Endothelial cell (in vitro differentiated cells): ENCODE results near the gene PPIL4. TPM values are rescaled to one million over a fixed set of nuclear protein-coding genes. Genes with fewer than 3 reads are reported as not detected.

Experiments
- DNase-seq: peaks from one replicate; pipeline ENCODE4 v3.0.0; 2021; ENCODE audit warnings: low spot score
- H3K27ac Mint-ChIP-seq: one replicate; pipeline ENCODE4 v1.8.0; 2021; ENCODE audit warnings: mixed read lengths, inconsistent platforms; ENCODE audit not compliant: unreplicated experiment
- H3K27me3 Mint-ChIP-seq: one replicate; pipeline ENCODE4 v1.8.0; 2021; ENCODE audit warnings: mild to moderate bottlenecking, moderate library complexity, mixed read lengths, inconsistent platforms; ENCODE audit not compliant: unreplicated experiment
- H3K36me3 Mint-ChIP-seq: one replicate; pipeline ENCODE4 v1.8.0; 2021; ENCODE audit warnings: mild to moderate bottlenecking, low read depth, mixed read lengths, inconsistent platforms; ENCODE audit not compliant: unreplicated experiment
- H3K4me1 Mint-ChIP-seq: one replicate; pipeline ENCODE4 v1.8.0; 2021; ENCODE audit warnings: mild to moderate bottlenecking, mixed read lengths, inconsistent platforms; ENCODE audit not compliant: unreplicated experiment
- H3K4me3 Mint-ChIP-seq: one replicate; pipeline ENCODE4 v1.8.0; 2021; ENCODE audit warnings: mild to moderate bottlenecking, mixed read lengths, inconsistent platforms; ENCODE audit not compliant: unreplicated experiment
- H3K9me3 Mint-ChIP-seq: one replicate; pipeline ENCODE4 v1.8.0; 2021; ENCODE audit warnings: mixed read lengths, inconsistent platforms; ENCODE audit not compliant: unreplicated experiment
- total RNA-seq: library from RNA; stranded (reverse); fragmentation: NEBNext Ultra II Directional; extraction: Animal tissue kit (Norgen Biotek cat#: 25700); gene quantifications from one replicate; pipeline ENCODE4 v1.2.1, GENCODE V29; 2021; ENCODE audit not compliant: unreplicated experiment
- TF ChIP-seq, protein P1 (sequence below): fragments of 200-600 bp; sonication (generic); IDR thresholded peaks from one replicate; pipeline ENCODE4 v1.5.0; 2021; ENCODE audit warnings: antibody characterized with exemption; ENCODE audit not compliant: unreplicated experiment

The PPIL4 gene
- total RNA-seq, 1 donor from 2014 or later: 25.5 TPM

DNA sequence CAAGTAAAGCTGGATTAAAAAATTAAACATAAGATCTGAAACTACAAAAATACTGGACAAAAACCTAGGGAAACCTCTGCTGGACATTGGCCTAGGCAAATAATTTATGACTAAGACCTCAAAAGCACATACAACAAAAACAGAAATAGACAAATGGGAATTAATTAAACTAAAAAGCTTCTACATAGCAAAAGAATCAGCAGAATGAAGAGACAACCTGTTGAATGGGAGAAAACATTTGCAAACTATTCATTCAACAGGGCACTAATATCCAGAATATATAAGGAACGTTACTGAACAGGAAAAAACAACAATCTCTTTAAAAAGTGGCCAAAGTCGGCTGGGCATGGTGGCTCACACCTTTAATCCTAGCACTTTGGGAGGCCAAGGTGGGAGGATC, 13.5 kb upstream of the PPIL4 start:
- no peak for DNase-seq
- H3K27me3 Mint-ChIP-seq: no peaks in the 10 kb centered on the region
- no peaks in the 10 kb centered on the region for H3K36me3 Mint-ChIP-seq
- TF ChIP-seq, protein P1, sequence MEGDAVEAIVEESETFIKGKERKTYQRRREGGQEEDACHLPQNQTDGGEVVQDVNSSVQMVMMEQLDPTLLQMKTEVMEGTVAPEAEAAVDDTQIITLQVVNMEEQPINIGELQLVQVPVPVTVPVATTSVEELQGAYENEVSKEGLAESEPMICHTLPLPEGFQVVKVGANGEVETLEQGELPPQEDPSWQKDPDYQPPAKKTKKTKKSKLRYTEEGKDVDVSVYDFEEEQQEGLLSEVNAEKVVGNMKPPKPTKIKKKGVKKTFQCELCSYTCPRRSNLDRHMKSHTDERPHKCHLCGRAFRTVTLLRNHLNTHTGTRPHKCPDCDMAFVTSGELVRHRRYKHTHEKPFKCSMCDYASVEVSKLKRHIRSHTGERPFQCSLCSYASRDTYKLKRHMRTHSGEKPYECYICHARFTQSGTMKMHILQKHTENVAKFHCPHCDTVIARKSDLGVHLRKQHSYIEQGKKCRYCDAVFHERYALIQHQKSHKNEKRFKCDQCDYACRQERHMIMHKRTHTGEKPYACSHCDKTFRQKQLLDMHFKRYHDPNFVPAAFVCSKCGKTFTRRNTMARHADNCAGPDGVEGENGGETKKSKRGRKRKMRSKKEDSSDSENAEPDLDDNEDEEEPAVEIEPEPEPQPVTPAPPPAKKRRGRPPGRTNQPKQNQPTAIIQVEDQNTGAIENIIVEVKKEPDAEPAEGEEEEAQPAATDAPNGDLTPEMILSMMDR: no peak
- no peak overlapping the region for H3K27ac Mint-ChIP-seq
- no peaks in the 10 kb centered on the region for H3K9me3 Mint-ChIP-seq
- H3K4me1 Mint-ChIP-seq: no peaks in the 10 kb centered on the region
- no peak overlapping the region for H3K4me3 Mint-ChIP-seq

DNA sequence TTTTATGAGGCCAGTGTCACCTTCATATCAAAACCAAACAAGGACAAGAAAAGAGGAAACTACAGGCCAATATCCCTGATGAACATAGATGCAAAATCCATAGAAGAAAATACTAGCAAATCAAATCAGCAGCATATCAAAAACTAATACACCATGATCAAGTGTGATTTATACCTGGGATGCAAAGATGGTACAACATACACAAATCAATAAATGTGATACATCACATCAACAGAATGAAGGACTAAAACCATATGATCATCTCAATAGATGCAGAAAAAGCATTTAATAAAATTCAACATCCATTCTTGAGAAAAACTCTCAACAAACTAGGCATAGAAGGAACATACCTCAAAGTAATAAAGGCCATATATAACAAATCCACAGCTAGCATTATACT, 12.2 kb upstream of the PPIL4 start:
- Mint-ChIP-seq H3K36me3 (no peaks in the 10 kb centered on the region), H3K27me3 (no peaks in the 10 kb centered on the region), H3K4me3 (no peak overlapping the region), H3K9me3 (no peaks in the 10 kb centered on the region), H3K27ac (no peak overlapping the region), H3K4me1 (no peaks in the 10 kb centered on the region)
- DNase-seq: no peak
- TF ChIP-seq, protein P1: no peak

- no peak overlapping the region for H3K27ac Mint-ChIP-seq
- H3K27me3 Mint-ChIP-seq: peaks cover 5% of the 10 kb centered on the region
- no peak for DNase-seq
These were observed 6.1 kb upstream of the PPIL4 start for GRCh38 chr6:149551920-149552319.

GRCh38 chr6:149545258-149545753, 537 bp downstream of the PPIL4 start:
- DNase-seq: peak; percentile 44
- peaks cover 4% of the 10 kb centered on the region for H3K36me3 Mint-ChIP-seq
- H3K27me3 Mint-ChIP-seq: peaks cover 19% of the 10 kb centered on the region
- H3K4me1 Mint-ChIP-seq: peaks cover 19% of the 10 kb centered on the region
- no peaks in the 10 kb centered on the region for H3K9me3 Mint-ChIP-seq
- TF ChIP-seq, protein P1: no peak
- peak overlapping the region; percentile 100 for H3K4me3 Mint-ChIP-seq
- H3K27ac Mint-ChIP-seq: peak overlapping the region; percentile 100

More at GRCh38 chr6:149551920-149552319, 6.1 kb upstream of the PPIL4 start:
- peaks cover 5% of the 10 kb centered on the region for H3K4me1 Mint-ChIP-seq
- H3K9me3 Mint-ChIP-seq: no peaks in the 10 kb centered on the region
- TF ChIP-seq, protein P1: no peak
- H3K36me3 Mint-ChIP-seq: no peaks in the 10 kb centered on the region
- H3K4me3 Mint-ChIP-seq: no peak overlapping the region

DNA sequence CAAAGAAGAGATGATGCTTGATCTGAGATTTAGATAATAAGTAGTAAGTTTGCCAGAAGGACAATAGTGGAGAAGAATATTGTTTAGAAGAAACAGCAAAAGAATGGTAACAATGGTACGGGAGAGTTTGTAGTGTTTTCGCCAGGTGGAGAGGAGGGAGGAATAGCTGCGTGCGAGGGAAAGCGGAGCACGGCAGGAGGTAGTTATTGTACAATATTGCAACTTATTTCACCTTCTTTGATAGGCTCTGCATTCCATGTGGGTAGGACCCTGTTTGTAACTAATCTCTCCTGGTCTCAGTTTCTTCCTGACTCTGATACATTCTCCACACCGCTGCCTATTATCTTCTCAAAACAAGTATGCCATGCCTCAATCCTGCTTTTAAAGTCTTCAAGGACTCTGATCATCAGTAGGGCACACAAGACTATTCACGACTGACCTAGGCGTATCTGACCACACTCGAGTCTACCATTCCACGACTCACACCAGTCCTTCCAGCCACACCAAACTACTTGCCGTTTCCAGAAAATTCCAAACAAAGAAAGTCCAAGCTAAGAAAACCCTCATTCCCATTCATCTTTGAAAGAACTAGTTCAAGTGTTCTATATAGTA, 1.1 kb downstream of the PPIL4 start:
- TF ChIP-seq, protein P1: no peak
- peaks cover 19% of the 10 kb centered on the region for H3K4me1 Mint-ChIP-seq
- no peak for DNase-seq

More for the DNA sequence above, 1.1 kb downstream of the PPIL4 start:
- peaks cover 17% of the 10 kb centered on the region for H3K27me3 Mint-ChIP-seq
- H3K27ac Mint-ChIP-seq: peak overlapping the region; percentile 100
- H3K36me3 Mint-ChIP-seq: peaks cover 4% of the 10 kb centered on the region
- H3K9me3 Mint-ChIP-seq: no peaks in the 10 kb centered on the region
- peak overlapping the region; percentile 100 for H3K4me3 Mint-ChIP-seq
